H1 (cell line): ENCODE data around the gene HS1BP3. TPM values are rescaled to one million over a fixed set of nuclear protein-coding genes. Genes with fewer than 3 reads are reported as not detected.

Experiments
- CTCF ChIA-PET: fragments of 300-600 bp; sonication (Branson Sonifier 250); formaldehyde crosslinking; loops from one replicate; lab custom pipeline; 2021; ENCODE audit not compliant: partially characterized antibody; lab: Charles Lee
- POLR2A ChIA-PET: fragments of 300-600 bp; sonication (Branson Sonifier 250); formaldehyde crosslinking; loops from one replicate; lab custom pipeline; 2021; ENCODE audit warnings: inconsistent platforms; ENCODE audit not compliant: partially characterized antibody; lab: Charles Lee
- DNase-seq, 2 experiments: peaks; one replicate each; pipeline versions ENCODE4 v3.0.0 to v3.0.0-alpha.2; 2010 to 2022; ENCODE audit warnings: low spot score in 2 of 2, low read depth in 1 of 2, mixed read lengths in 1 of 2
- FAIRE-seq: peaks from 2 replicates; lab custom pipeline; 2011; peaks lifted over from hg19 to GRCh38; lab: Jason Lieb, UNC
- H2AFZ ChIP-seq: 2 replicates; pipeline ENCODE4 v1.8.1; 2012; ENCODE audit warnings: low read length, inconsistent platforms
- H2AK5ac ChIP-seq: 2 replicates; pipeline ENCODE4 v1.6.1; 2013; ENCODE audit warnings: low read depth, low read length
- H2BK120ac ChIP-seq: replicated peaks from 2 replicates; pipeline ENCODE3; 2013; ENCODE audit warnings: low read depth, low read length, inconsistent platforms
- H2BK12ac ChIP-seq: 2 replicates; pipeline ENCODE4 v1.6.1; 2013; ENCODE audit warnings: low read depth, low read length
- H2BK15ac ChIP-seq: 2 replicates; pipeline ENCODE4 v1.6.1; 2013; ENCODE audit warnings: low read length
- H2BK20ac ChIP-seq: 2 replicates; pipeline ENCODE4 v1.6.1; 2013; ENCODE audit warnings: low read length
- H2BK5ac ChIP-seq: 2 replicates; pipeline ENCODE4 v1.6.1; 2013; ENCODE audit warnings: low read depth, low read length
- H3K14ac ChIP-seq: 2 replicates; pipeline ENCODE4 v1.6.1; 2013; ENCODE audit warnings: inconsistent platforms; ENCODE audit not compliant: insufficient read length
- H3K18ac ChIP-seq: 2 replicates; pipeline ENCODE4 v1.6.1; 2013; ENCODE audit warnings: low read length; ENCODE audit errors: extremely low read depth
- H3K23ac ChIP-seq: 2 replicates; pipeline ENCODE4 v1.6.1; 2013; ENCODE audit warnings: inconsistent platforms; ENCODE audit not compliant: insufficient read length
- H3K23me2 ChIP-seq: 2 replicates; pipeline ENCODE4 v1.6.1; 2013; ENCODE audit warnings: low read depth, low read length
- H3K27ac ChIP-seq: 2 replicates; pipeline ENCODE4 v1.6.1; 2011; ENCODE audit warnings: low read depth, low read length, inconsistent platforms
- H3K27me3 ChIP-seq, 4 experiments: replicated peaks in 1 of 4; 1 replicate in 1 of 4; 2 replicates in 3 of 4; pipeline versions ENCODE4 v1.6.1 to v1.8.1; 2011 to 2013; ENCODE audit warnings: low read length in 3 of 4, mild to moderate bottlenecking in 3 of 4, inconsistent platforms in 2 of 4, mixed read lengths in 2 of 4, moderate library complexity in 1 of 4; ENCODE audit not compliant: control insufficient read depth in 3 of 4, insufficient read depth in 3 of 4; ENCODE audit errors: extremely low read depth in 1 of 4
- H3K36me3 ChIP-seq, 4 experiments: 2 replicates each; pipeline versions ENCODE4 v1.6.1 to v1.8.1; 2011 to 2013; ENCODE audit warnings: mild to moderate bottlenecking in 4 of 4, low read length in 3 of 4, moderate library complexity in 2 of 4, control low read depth in 1 of 4, inconsistent platforms in 1 of 4; ENCODE audit not compliant: insufficient read depth in 4 of 4, control insufficient read depth in 2 of 4
- H3K4ac ChIP-seq: replicated peaks from 2 replicates; pipeline ENCODE3; 2013; ENCODE audit warnings: low read length, low read depth, mixed read lengths, inconsistent platforms; ENCODE audit not compliant: insufficient read length
- H3K4me1 ChIP-seq, 4 experiments: replicated peaks in 1 of 4; 1 replicate in 1 of 4; 2 replicates in 3 of 4; pipeline versions ENCODE4 v1.6.1 to v1.8.1; 2011 to 2013; ENCODE audit warnings: low read length in 3 of 4, inconsistent platforms in 2 of 4, mixed read lengths in 1 of 4; ENCODE audit not compliant: insufficient read depth in 4 of 4, control insufficient read depth in 3 of 4
- H3K4me2 ChIP-seq, 2 experiments: 2 replicates each; pipeline versions ENCODE4 v1.6.1 to v1.8.1; 2011 to 2013; ENCODE audit warnings: low read depth in 2 of 2, low read length in 2 of 2, control low read depth in 1 of 2, inconsistent platforms in 1 of 2, mild to moderate bottlenecking in 1 of 2; ENCODE audit not compliant: insufficient read depth in 1 of 2
- H3K4me3 ChIP-seq, 4 experiments: fragments of 200-600, 300-600 bp in 1 of 4; sonication (generic), shearing (Covaris generic), sonication (Bioruptor Twin) in 1 of 4; 2 replicates each; pipeline versions ENCODE4 v1.5.1 to v1.8.1; 2011 to 2016; ENCODE audit warnings: low read length in 4 of 4, low read depth in 3 of 4, control low read depth in 2 of 4, inconsistent platforms in 2 of 4, mild to moderate bottlenecking in 2 of 4, mixed read lengths in 1 of 4, moderate library complexity in 1 of 4; ENCODE audit not compliant: insufficient read depth in 2 of 4; ENCODE audit errors: extremely low read depth in 1 of 4
- H3K56ac ChIP-seq: replicated peaks from 2 replicates; pipeline ENCODE3; 2013; ENCODE audit warnings: low read depth, mild to moderate bottlenecking, mixed read lengths, low read length, inconsistent platforms; ENCODE audit not compliant: insufficient read length
- H3K79me1 ChIP-seq: 2 replicates; pipeline ENCODE4 v1.6.1; 2013; ENCODE audit warnings: low read depth, low read length, control low read depth
- H3K79me2 ChIP-seq, 2 experiments: 2 replicates each; pipeline versions ENCODE4 v1.6.1 to v1.8.1; 2012 to 2013; ENCODE audit warnings: low read length in 2 of 2, mild to moderate bottlenecking in 2 of 2, inconsistent platforms in 1 of 2; ENCODE audit not compliant: insufficient read depth in 2 of 2, control insufficient read depth in 1 of 2
- H3K9ac ChIP-seq, 4 experiments: replicated peaks in 1 of 4; 1 replicate in 1 of 4; 2 replicates in 3 of 4; pipeline versions ENCODE4 v1.6.1 to v1.8.1; 2011 to 2013; ENCODE audit warnings: low read depth in 3 of 4, low read length in 3 of 4, control low read depth in 2 of 4, mild to moderate bottlenecking in 2 of 4, moderate library complexity in 2 of 4, inconsistent platforms in 1 of 4; ENCODE audit errors: extremely low read depth in 1 of 4
- H3K9me3 ChIP-seq, 2 experiments: 2 replicates each; pipeline versions ENCODE4 v1.6.1 to v1.8.1; 2012 to 2013; ENCODE audit warnings: mild to moderate bottlenecking in 2 of 2, moderate library complexity in 2 of 2, control low read depth in 1 of 2, inconsistent platforms in 1 of 2, low read depth in 1 of 2, low read length in 1 of 2, mixed read lengths in 1 of 2; ENCODE audit not compliant: insufficient read depth in 2 of 2
- H4K20me1 ChIP-seq, 2 experiments: replicated peaks in 1 of 2; 2 replicates each; pipeline versions ENCODE3 to v1.8.1; 2011 to 2013; ENCODE audit warnings: inconsistent platforms in 2 of 2, low read length in 2 of 2, mild to moderate bottlenecking in 1 of 2; ENCODE audit not compliant: insufficient read depth in 2 of 2, control insufficient read depth in 1 of 2
- H4K5ac ChIP-seq: 2 replicates; pipeline ENCODE4 v1.6.1; 2013; ENCODE audit warnings: low read length, low read depth, mixed read lengths, inconsistent platforms; ENCODE audit not compliant: insufficient read length
- H4K8ac ChIP-seq: 2 replicates; pipeline ENCODE4 v1.8.0; 2013; ENCODE audit warnings: mild to moderate bottlenecking, moderate library complexity, low read length, inconsistent platforms; ENCODE audit not compliant: insufficient read depth; ENCODE audit errors: extremely low read depth
- H4K91ac ChIP-seq: replicated peaks from 2 replicates; pipeline ENCODE3; 2013; ENCODE audit warnings: low read length, mixed read lengths, inconsistent platforms; ENCODE audit not compliant: insufficient read length
- POLR2A ChIP-seq, 2 experiments: IDR thresholded peaks; 1 replicate in 1 of 2; 2 replicates in 1 of 2; pipeline ENCODE4 v1.6.1; 2011; ENCODE audit warnings: low read depth in 2 of 2, low read length in 2 of 2, mild to moderate bottlenecking in 2 of 2; ENCODE audit errors: control extremely low read depth in 1 of 2
- RBBP5 ChIP-seq: IDR thresholded peaks from 2 replicates; pipeline ENCODE4 v1.7.1; 2012; ENCODE audit warnings: low read depth, mild to moderate bottlenecking, inconsistent platforms, low read length, moderate library complexity, borderline replicate concordance
- WGBS, 2 experiments: shearing (Covaris generic) in 1 of 2; methylation state at CpG; one replicate each; pipeline versions ENCODE4 v1.1.6 to v1.1.7; 2013 to 2015; ENCODE audit warnings: low lambda C conversion rate in 2 of 2, mixed read lengths in 2 of 2, inconsistent platforms in 1 of 2, low coverage in 1 of 2, missing lambda C conversion rate in 1 of 2; ENCODE audit not compliant: insufficient replicate concordance in 2 of 2, insufficient coverage in 1 of 2, insufficient read length in 1 of 2; ENCODE audit errors: extremely low coverage in 1 of 2, missing lambda C conversion rate in 1 of 2; 5-methylcytosine and 5-hydroxymethylcytosine counted together
- polyA plus RNA-seq, 7 experiments: library from polyadenylated mRNA; depleted of rRNA in 3 of 7; stranded (reverse) in 5 of 7; unstranded in 2 of 7; fragments of >200 nt in 5 of 7; fragments of 200-250 nt in 2 of 7; gene quantifications; 1 replicate in 5 of 7; 2 replicates in 1 of 7; 4 replicates in 1 of 7; pipeline versions ENCODE4 v1.2.1 to v1.2.3, GENCODE V29; 2011 to 2013; ENCODE audit warnings: missing spikeins in 2 of 7, mixed read lengths in 2 of 7
- total RNA-seq: library from RNA; stranded (reverse); fragmentation: NEBNext Ultra II Directional; extraction: Animal tissue kit (Norgen Biotek cat#: 25700); gene quantifications from 2 replicates; pipeline ENCODE4 v1.2.1, GENCODE V29; 2021

HS1BP3 gene
- total and polyA plus RNA-seq, 2 of the 8 experiments (the other 6 are each of a cell fraction or from before 2014, with no cell fraction given), result 11.1 to 11.3 TPM

GRCh38 chr2:20624884-20625485, 25.9 kb downstream of the HS1BP3 start:
- Histone ChIP-seq H3K9ac (no peak overlapping the region), H3K56ac (no peak overlapping the region), H2BK5ac (no peak overlapping the region), H3K9me3 (no peaks in the 10 kb centered on the region), H3K14ac (no peak overlapping the region), H3K36me3 (0 out of 8 replicates have a peak, but pooled peaks cover 0 to 2% (median 0%) of the 10 kb centered on the region in 4 experiments), H3K23me2 (no peaks in the 10 kb centered on the region), H3K27ac (no peak overlapping the region), H2AK5ac (no peak overlapping the region), H4K20me1 (no peaks in the 10 kb centered on the region), H4K5ac (no peak overlapping the region), H2AFZ (no peak overlapping the region), H2BK120ac (no peak overlapping the region), H2BK15ac (no peak overlapping the region), H3K4ac (no peak overlapping the region), H3K4me2 (no peak overlapping the region), H4K91ac (no peak overlapping the region), H2BK12ac (no peak overlapping the region), H4K8ac (no peak overlapping the region), H3K18ac (no peak overlapping the region), H2BK20ac (no peak overlapping the region), H3K23ac (no peak overlapping the region), H3K4me3 (no peak overlapping the region), H3K79me2 (no peaks in the 10 kb centered on the region), H3K27me3 (no peaks in the 10 kb centered on the region), H3K4me1 (no peaks in the 10 kb centered on the region), H3K79me1 (peaks cover 3% of the 10 kb centered on the region; the same call in 1 of the 2 replicates)
- TF ChIP-seq POLR2A (IDR thresholded peaks at IDR 0.05; ENCODE audit: control extremely low read depth in 1 of 2, low read depth in 2 of 2, low read length in 2 of 2) (no peak), RBBP5 (no peak)
- 85% methylated on average over 11 of the region's 11 CpGs; no CpG with 5 or more reads in 1 of the 2 experiments for WGBS, 2 experiments
- ChIA-PET POLR2A (interaction anchor here (0.6 to 1.1 kb wide), 2 partner anchors 10 to 178 kb away, joined by 3 read pairs; partner anchors contain the start of gene RHOB), CTCF (interaction anchor here (0.6 to 4.2 kb wide), 12 partner anchors 10 to 214 kb away, joined by 3 to 24 read pairs (median 6); no protein-coding TSS in a partner anchor)
- FAIRE-seq (no peak), DNase-seq (no peak)
